ENCODE data around the gene ZBTB18.

- no peak for TF ChIP-seq CTCF (conservative IDR thresholded peaks at IDR 0.05 in 1 of 2, IDR thresholded peaks at IDR 0.05 in 1 of 2; ENCODE audit: extremely low read depth in 1 of 2, insufficient read depth in 1 of 2, low read depth in 1 of 2, low read length in 2 of 2)
- no peak for TF ChIP-seq EZH2 (IDR thresholded peaks at IDR 0.05; ENCODE audit: borderline replicate concordance, low read length)
Observed at GRCh38 chr1:244050014-244050834, 859 bp upstream of the ZBTB18 start.

Measured in mammary epithelial cell (primary cell).